Activated T-cell treated with anti-CD3 and anti-CD28 coated beads for 4 hours (primary cell): ENCODE results near the gene CRYGD.
"Not testable (repeated sequence)": the region's sequence is repeated elsewhere in the genome, so short reads cannot be mapped to it uniquely, and the experiment has no call there.

ENCODE experiments used
- DNase-seq: peaks from one replicate; pipeline ENCODE4 v3.0.0-alpha.2; 2020

CRYGD gene

DNA sequence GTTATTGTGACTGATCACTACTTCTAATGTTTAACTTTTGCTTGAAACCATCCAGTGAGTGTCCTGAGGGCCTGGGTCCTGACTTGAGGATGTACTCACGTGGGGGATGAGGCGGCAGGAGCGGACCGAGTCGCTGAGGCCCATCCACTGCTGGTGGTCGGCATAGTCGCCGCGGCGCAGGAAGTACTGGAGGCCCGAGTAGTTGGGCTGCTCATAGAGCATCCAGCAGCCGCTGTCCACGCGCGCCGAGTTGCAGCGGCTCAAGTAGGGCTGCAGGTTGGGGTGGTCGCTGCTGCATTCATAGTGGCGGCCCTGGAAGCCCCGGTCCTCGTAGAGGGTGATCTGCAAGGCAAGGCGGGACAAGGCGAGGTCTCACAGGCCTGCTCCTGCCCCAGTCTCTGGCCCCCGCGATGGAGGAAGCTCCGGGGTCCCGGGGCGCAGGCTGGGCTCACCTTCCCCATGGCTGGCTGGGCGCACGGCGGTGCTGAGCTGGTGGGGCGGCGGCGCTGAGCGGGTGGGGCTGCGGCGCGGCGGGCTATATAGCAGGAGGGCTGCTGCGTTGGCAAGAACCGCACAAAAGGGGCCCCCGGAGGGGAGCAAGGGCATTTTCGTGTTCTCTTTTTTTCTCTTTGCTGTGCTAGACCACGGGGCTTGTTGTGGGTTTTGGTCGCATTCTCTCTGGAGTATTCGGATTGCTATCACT, at the start of gene CRYGD:
Gene CRYGD (minus strand): TSS at position 512 of the 703 bp plus-strand sequence. CDS start 51 bp downstream, at position 461.
- DNase-seq, result not testable (repeated sequence)

DNA sequence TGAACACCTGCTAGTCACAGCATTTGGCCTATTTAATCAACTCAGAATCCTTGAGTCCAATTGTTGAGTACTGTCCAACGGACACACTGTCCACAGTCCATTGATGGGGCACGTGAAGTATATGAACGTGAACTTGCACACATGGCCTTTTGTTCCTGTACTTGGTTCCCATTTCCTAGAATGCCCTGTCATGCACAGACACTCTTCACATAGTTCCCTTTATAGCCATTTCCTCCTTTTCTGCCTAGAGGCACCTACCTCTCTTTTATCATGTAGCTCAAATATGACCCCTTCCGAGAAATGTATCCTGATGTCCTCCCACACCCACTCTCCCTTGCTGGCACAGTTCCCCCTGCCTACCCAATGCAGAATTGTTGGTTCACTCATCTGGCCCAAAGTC, 47.8 kb upstream of the CRYGD start:
- no peak for DNase-seq

DNA sequence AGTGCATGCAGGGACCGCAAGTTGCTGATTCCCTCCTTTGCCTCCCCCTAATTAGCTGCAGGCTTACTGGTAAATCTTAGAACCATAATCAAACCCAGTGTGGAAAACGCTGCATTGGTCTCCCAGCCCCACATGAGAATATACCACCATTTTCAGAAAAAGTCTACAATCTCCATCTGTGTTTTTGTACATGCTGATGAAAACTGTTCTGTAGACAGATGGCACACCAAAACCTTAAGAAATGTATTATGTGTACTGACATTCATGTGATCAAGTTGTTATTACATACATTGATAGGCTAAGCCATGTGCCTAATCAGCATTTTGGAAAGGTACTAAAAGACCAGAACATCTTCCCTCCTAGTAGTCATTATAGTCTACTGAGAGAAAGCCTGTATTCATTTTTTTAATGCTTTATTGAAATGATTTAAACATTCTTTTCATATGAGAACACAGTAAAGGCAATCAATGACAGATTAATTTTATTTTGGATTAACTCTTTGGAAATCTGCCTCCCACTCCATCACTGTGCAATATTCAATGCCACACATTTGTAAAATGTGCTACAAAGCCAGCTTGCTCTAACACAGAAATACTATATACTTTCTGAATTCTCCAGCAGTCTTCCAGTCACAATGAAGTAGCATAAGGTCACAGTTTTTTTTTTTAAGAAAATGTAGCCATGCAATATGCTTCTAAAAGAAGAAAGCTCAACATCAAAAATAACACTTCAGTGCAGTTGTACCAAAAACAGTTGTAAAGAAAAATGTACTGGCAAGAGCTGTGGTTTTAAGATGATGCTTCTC, 40.8 kb upstream of the CRYGD start:
- no peak for DNase-seq

DNA sequence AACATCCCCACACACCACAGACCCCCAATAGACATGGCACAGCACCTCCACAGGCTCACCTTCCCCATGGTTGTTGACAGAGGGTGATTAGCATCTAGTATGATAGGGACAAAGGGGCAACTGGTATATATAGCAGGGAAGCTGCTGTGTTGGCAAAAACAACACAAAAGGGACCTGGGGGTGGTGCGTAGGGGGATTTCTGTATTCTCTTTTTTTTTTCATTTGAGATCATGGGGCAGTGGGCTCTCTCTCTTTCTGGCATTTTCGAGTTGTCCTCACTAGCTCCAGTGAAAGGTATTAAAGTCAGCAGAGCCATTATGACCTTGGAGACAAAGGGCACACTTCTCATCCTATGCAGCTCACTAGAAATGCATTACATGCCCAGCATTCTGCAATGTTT, 39.2 kb upstream of the CRYGD start, which contains the start of gene CRYGA:
Gene CRYGA (minus strand): TSS at position 101 of the 400 bp plus-strand sequence. CDS start 33 bp downstream, at position 68.
- DNase-seq, result no peak

DNA sequence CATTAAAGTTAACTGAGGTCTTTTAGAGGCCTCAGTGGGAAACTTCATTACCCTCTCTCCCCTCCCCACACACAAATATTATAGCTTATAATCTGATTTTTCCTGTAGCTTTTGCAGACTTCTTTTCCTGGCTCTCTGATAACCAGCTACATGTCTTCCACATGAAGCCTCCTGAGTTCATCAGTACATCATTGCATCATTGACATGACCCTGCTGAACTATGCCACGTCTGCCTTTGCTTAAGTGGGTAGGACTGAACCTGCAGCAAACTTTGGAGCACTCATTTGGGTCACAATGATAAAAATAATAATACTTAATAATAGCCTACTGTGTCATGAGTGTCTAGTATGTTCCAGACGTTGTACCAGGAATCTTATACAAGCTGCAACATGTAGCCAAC, 32.1 kb upstream of the CRYGD start:
- no peak for DNase-seq

DNA sequence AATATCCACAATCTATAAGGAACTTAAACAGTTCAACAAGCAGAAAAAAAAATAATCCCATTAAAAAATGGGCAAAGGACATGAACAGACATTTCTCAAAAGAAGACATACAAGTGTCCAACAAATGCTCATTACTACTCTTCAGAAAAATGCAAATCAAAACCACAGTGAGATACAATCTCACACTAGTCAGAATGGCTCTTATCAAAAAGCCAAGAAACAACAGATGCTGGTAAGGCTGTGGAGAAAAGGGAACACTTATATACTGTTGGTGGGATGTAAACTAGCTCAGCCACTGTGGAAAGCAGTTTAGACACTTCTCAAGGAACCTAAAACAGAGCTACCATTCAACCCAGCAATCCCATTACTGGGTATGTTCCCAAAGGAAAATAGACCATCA, 28.8 kb upstream of the CRYGD start:
- no peak for DNase-seq

DNA sequence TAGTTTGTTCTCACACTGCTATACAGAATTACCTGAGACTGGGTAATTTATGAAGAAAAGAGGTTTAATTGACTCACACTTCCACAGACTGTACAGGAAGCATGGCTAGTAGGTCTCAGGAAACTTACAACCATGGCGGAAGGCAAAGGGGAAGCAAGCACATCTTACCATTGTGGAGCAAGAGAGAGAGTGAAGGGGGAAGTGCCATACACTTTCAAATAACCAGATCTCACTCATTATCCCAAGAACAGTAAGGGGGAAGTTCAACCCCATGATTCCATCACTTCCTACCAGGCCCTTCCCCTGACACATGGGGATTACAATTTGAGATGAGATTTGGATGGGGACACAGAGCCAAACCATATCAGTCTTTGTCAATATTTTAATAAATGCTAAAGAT, 26.6 kb upstream of the CRYGD start:
- no peak for DNase-seq

DNA sequence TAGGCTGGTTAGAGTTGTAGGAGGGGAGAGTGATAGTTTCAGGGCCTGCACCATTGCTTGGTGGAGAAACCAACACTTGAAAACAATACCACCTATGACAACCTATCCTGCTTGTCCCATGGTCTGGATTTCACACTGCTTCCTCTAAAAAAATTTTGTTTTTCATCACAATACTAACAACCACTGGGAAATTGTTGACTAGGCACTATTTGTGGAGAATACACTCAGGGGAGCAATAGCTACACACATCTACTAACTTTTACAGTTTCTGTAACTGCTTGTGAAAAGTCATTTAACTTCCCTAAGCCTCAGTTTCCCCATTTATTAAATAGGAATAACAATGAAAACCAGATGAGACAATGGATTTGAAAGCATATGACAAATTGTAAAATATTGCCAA, 25.8 kb upstream of the CRYGD start:
- DNase-seq, result no peak

DNA sequence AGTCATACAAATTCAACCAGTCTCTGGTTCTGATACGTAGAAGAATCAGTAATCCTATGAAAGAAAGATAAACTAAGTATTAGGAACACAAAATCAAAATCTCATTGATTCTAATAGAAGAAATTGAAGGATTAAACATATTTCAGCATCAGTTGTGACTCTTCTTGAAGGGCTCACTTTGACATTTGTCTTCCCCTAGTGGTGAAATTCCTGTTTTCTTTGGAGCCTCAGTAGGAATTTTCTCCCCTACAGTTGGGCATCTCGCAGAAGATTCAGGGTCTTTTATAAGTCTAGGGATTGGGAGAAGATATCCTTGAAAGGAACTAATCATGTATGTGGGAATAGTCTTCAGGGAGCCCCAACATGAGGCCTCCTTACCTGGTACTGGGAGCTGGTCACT, 24.5 kb upstream of the CRYGD start:
- no peak for DNase-seq

DNA sequence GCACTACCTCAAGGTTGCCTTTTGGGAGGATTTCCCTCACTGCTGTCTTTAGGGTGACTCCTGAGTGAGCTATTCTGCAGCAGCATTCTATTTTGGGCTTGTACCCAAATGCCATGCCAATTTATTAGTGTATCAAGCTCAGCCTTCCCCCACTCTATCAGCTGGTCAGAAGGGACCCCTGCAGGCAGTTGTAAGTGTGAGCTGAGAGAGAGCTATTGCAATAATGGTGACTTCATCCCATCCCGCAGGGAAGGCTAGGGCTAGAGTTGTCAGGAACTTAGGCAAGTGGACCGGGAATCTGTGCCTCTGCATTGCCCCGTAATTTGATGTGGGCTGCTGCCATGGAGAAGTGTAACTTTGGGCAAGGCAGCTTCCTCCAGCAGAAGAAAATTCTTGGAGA, 23.4 kb upstream of the CRYGD start:
- DNase-seq, result no peak

DNA sequence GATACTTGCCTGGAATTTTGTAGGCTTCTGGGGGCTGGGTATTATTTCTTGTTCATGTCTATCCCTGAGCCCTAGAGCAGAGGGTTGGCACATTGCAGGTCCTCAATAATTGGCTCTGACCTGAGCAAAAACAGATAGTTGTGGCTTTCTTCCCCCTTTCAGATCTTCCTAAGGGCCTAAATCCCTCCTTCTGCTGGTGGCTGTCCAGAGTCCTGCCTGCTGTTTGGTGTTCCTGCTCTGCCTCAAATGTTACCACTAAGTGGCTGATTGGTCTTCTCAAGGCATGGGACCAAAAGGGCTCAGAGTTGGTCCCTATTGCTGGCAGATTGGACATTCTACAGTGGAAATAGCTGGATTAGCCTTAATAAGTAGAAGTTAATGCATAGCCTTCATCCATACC, 22.7 kb upstream of the CRYGD start:
- no peak for DNase-seq

DNA sequence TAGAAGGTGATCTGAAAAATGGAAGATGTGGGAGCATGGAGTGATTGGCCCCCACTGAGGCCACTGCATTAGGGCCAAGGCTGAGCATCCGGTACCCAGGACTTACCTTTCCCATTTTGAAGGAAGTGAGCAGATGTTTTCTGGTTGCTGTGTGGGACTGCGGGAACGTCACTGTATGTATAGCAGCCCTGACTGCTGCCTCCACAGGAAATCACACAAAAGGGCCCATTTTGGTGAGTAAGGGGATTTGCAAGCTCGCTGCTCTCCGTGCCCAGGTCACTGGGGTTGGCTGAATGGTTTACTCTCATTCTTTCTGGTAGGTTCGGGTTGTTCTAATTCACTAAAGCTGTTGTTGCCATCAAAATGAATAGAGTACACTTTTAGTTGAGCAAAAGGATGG, 21.7 kb upstream of the CRYGD start, which contains the start of gene CRYGB:
Gene CRYGB (minus strand): TSS at position 153 of the 400 bp plus-strand sequence. CDS start 38 bp downstream, at position 115.
- DNase-seq, result no peak

DNA sequence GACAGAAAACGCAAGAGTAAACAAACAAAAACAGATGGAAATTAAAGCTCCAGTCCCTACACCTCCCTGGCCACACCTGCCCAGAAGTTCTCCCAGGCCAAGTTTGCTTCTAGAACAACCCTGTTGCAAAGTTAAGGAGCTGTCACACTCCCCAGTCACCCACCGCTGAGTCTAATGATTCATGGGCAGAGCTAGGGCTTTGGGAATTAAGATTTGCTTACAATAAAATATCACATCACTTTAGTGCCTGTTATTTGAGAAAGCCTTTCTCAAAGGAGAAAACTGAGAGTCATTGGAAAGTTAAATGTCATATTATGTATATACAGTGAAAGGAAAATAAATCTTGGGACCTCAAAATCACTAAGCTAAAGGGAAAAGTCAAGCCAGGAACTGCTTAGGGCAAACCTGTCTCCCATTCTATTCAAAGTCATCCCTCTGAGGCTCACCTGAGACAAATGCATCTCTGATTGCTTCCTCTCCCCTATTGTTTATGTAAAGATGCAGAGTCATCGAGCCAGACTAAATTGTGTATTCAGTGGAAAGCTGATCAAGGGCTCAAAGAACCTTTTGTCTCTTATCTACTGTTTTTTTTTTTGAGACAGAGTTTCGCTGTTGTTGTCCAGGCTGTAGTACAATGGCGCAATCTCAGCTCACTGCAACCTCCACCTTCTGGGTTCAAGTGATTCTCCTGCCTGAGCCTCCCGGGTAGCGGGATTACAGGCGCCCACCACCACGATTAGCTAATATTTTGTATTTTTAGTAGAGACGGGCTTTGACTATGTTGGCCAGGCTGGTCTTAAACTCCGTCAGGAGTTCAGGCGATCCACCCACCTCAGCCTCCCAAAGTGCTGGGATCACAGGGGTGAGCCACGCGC, 18.8 kb upstream of the CRYGD start:
- DNase-seq, result no peak

DNA sequence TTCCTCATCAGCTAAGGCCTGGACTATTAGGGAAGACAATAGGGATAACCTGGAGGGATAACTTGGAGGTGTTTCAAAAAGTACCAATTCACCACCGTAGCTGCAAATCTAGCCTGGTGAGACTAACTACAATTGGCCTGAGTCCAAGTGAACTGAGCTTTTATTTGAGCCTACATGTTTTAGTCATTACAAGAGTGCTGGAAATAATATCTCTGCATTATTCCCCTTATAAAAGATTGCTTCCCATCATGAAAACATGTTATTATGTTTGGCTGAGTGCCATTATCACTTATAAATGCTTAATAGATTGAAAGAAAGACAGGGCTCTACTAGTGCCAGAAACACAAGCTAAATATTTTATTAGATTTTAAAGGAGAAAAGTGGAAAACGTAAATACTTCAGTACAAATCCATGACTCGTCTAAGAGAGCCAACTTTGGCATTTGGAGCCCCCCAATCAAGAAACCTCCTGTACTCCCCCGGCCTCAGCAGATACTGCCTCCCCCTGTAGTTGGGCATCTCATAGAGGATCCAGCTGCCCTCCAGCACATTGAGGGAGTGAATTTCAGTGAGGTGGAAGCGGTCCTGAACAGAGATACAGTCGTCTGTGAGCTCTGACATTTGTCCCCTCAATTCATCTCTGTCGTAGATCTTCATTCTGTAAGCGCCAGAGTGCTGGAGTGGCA, 18.1 kb upstream of the CRYGD start:
- DNase-seq, result no peak

DNA sequence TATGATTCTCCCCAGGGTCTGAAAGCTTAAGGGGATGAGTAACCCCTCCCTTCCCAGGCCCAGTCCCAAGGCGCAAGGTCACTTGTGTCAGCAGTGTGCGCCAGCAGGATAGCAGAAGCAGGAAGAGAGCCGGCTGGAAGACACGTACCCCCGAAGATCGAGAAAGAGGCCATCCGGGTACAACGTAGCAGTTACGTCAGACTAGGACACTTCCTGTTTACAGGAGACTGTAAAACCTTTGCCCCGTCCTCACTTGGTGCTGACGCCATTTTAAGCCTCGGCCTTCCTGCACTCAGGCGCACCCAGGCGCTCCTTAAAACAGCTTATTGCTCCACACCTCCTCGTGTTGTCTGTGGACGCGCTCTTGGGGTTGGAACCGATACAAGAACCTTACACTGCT, 15.1 kb upstream of the CRYGD start:
- DNase-seq, result no peak

DNA sequence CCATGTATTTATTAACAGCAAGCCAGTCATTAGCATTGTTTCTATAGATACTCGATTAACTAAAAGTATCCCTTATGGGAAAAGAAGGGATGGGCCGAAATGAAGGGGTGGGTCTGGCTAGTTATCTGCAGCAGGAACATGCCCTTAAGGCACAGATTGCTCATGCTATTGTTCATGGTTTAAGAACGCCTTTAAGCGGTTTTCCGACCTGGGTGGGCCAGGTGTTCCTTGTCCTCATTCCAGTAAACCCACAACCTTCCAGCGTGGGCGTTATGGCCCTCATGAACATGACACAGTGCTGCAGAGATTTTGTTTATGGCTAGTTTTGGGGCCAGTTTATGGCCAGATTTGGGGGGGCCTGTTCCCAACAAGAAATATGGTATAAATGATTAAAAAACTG, 14.0 kb upstream of the CRYGD start:
- DNase-seq, result not testable (repeated sequence)

DNA sequence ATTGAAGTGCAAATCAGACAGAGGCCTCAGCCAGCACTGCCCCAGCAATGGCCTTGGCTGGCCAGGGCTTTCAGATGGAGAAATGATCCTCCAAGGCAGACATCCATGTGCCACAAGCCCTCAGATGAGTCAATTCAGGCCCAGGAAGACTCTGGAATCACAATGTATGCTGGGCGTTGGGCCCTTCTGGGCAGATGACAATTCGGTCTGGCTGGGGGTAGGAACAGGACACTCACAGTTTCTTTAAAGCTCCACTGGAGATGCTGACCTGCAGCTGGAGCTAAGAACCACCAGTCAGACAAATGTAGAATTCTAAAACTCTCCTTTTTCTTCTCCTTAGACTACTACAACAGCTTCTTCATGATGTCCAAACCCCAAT, 12.4 kb upstream of the CRYGD start:
- DNase-seq, result no peak

DNA sequence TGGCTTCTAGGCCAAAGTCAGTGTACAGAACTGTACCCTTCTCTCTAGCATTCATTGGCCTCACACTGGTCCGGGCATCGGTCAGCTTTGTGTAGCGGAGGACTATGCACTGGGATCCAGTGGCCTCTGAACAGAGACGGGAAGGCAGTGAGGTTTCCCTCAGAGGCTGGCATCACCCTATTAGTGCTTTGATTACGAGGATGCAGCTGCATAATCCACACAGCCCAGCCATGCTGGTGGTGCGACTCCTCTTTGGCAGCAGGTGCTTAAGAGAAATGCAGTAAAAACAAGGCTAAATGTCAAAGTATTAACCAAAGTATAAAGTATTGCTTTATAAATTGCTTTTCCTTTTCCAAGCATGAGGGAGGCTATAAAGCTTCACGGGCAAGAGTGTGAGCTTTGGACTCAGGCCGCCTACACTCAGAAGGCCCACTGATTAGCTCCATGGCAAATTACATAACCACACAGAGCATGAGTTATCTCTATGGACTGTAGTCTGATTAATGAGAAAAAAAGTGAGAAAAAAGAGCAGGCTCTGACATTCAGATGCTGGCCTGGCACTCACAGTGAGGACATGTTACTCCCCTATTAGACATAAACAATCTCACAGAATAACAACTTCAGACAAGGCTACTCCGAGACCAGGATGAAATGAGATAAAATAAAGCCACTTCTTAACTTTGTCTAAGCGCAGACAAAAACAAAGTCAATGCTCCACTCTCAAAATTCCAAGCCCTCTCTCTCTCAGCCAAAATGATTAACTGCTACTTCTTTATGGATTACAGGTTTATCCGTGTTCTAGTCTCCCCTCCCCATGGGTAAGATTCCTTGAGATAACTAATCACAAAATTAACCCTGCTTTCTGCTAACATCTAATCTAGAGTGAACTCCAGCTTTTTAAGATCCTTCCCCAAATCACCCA, 11.7 kb upstream of the CRYGD start:
- no peak for DNase-seq

DNA sequence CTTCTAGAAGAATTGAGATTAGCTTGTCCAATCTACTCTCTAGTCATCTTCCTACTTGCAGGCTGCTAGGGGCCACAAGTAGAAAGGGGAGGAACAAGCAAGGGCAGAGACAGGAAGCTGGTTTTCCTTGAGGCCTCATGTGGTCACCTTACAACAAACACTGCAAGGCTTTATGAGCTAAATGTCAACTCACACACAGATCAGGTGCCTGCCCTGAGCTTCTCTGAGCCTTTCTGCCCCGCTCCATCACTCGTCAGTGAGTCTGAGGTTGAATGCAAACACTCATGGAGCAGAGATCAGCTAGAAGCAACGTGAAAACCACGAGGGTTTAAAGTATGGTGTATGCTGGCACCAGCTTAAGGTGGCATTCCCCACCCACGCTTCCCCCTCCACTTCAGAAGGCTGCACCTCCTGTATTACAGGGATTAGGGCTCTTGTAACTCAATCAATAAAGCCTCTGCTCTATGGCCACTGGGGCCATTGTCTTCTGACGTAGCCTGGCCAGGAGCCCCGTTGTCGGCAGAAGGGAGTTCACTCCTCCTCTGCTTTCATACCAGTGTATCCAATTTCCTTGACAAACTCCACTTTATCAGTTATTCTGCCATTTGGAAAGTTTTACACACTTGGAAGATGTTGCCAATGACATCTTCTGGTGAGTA, 10.7 kb upstream of the CRYGD start:
- no peak for DNase-seq

DNA sequence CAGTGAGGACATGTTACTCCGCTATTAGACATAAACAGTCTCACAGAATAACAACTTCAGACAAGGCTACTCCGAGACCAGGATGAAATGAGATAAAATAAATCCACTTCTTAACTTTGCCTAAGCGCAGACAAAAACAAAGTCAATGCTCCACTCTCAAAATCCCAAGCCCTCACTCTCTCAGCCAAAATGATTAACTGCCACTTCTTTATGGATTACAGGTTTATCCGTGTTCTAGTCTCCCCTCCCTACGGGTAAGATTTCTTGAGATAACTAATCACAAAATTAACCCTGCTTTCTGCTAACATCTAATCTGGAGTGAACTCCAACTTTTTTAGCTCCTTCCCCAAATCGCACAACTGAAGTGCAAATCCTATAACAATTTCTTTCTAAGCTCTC, 6.4 kb upstream of the CRYGD start:
- DNase-seq, result no peak
